ENCODE results near the gene CCDC180.

GRCh38 chr9:97319395-97319794 lies 11.9 kb downstream of the CCDC180 start:
- TF ChIP-seq REST (IDR thresholded peaks at IDR 0.05; ENCODE audit: insufficient read depth in 1 of 2, low read depth in 2 of 2, low read length in 2 of 2) (no peak), POLR2AphosphoS5 (IDR thresholded peaks at IDR 0.05; ENCODE audit: low read depth, low read length) (no peak), TAF1 (IDR thresholded peaks at IDR 0.05; ENCODE audit: borderline replicate concordance, insufficient read depth, low read length) (no peak), SIN3A (IDR thresholded peaks at IDR 0.05; ENCODE audit: borderline replicate concordance, insufficient read depth, low read length) (no peak)

Data from PFSK-1 (cell line).